Activated naive CD4-positive, alpha-beta T cell treated with Interleukin-2 at 50 U/mL for 16 hours (primary cell): ENCODE measurements around the gene HOXD1.

Experiments
- DNase-seq: peaks from one replicate; pipeline ENCODE4 v3.0.0-alpha.2; 2020

Gene HOXD1

DNA sequence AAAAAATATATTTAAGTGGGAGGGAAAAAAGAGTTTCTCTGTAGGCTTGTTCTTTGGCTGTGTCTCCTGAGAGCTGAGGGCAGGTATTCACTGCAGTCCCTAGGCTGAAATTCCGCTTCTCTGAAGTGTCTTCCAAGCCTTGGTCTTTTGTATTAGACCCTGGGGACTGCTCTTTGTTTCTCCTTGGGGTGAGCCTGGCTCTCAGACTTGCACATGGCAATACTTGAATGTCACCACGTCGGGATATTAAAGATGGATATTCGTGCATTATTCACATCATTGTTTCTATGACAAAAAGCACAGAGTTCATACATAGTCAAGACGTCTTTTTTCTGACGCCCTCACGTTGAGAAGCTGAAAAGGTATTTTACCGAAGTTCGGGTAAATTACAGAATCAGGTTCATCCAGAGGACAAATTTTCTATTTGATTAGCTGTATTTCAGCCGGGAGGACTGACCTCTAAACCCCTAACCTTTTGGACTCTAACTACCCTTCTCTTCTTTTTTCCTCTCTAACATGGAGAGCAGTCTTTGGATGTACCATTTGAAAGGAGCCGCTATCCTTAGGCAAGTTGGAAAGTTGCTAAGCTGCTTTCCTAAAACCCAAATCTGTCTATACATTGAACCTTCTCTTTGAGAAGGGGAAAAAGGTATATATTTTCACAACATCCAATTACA lies 33.8 kb upstream of the HOXD1 start:
- no peak for DNase-seq

DNA sequence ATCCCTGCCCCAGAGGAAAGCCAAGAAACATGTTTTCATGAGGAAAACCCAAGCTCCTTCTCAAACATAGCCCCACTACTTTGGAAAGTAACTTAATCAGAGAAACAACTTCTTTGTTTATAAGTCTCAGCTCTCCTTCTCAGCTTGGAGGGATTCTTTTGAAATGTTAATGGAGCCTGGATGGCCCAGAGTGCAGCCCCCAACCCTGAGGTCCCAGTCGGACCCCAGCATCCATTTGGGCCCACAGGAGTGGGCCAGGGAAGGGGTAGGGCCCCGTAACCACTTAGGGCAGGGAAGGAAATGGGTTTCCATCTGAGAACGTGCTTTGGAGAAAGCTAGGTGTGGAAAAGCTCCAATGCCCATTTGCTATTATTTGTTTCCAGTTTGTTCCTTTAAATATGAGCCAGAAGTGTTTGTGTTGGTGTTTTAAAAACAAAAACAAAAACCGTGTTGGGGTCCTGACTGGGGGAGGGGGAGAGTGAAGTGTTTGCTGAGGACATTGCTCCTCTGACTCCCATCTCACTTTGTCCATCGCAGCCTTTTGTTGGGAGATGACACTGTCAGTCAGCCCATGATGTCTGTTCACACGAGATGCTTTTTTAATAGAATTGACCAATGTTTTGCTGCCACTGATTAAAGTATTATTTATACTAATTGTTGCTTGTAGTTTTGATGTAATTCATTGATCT lies 33.0 kb upstream of the HOXD1 start:
- no peak for DNase-seq

DNA sequence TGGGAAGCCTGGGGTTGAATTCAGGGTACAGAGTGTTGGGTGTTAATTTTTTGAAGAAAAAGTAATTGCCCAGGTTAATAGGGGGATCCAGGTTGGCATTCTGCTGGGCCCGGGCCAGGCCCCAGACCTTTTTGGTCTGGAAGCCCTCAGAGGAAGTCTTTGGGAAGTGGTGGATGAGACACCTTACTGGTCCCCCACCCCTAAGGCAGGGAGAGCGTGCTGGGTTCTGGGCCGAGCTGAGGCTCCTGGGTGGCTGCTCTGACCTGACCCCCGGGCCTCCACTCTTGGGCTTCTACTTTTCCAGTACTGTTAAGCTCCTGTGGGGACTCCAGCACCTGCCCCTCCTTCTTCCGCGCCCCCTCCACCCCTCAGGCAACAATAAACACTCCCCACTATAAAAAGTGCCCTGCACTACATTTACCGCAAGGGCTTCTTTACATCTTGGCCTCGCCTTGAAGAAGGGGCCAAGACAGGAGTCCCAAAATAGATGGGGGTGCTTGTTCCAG lies 32.1 kb upstream of the HOXD1 start:
- no peak for DNase-seq

DNA sequence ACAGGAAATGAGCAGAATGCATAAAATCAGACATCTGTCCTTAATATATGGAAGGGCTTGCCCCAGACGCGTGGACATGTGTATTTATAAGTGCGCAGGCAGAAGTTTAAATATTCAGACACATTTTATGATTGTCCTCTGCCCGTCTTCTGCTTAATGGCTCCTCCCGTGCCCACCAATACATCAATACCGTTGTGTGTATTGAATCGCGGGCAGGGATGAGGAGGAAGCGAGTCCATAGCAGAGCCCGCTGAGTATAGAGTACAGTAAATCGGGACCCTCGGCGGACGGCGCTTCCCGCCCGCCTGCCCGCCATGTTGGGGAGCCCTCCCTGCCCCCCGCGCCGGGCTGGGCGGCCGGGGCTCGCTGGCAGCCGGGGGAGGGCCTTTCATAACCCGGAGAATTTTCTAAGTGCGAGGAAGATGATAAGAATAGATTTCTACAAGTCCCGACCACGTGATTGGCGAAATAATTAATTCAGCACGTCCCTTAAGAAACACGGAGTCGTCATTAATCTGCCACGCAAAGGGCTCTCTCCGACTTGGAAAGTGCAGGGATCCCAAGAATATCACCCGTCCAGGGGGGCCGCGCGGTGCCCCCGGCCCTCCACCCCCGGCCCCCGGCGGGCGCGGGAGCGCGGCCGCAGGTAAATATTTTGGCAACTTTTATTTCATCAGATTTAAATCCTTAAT lies 31.5 kb upstream of the HOXD1 start, which contains the start of gene HOXD3:
TSS of gene HOXD3 (plus strand) at position 501 of the 692 bp plus-strand sequence. CDS start 11,808 bp downstream, outside the sequence.
- no peak for DNase-seq

DNA sequence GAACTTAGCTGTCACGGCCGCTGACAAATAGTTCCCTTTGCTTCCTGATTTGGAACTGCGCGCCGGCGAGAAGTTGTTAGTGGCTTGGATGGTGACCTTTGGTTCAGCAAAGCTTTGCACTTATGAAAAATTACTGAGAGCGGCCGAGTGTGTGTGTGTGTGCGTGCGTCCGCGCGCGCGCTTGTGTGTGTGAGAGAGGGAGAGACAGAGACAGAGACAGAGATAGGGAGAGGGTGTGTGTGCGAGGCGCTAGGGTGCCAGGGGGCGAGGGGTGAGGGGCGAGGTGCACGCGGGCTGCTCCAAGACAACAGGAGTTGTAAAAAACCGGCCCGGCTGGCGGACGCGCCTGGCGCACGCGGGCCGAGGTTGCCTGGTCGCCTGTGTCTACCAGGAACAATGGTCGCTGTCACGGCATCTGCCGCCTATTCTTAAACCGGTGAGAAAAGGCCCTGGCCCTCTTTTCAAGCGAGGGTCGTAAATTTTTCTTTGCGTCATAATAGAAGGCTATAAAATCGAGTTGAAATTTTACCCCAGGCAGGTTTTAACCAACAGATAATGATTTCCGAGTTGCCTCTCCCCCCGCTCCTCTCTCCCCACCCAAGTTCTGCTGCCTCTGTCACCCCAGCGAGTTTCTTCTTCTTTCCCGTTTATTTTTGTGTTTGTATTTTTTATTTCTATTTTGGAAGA lies 30.8 kb upstream of the HOXD1 start:
- no peak for DNase-seq

DNA sequence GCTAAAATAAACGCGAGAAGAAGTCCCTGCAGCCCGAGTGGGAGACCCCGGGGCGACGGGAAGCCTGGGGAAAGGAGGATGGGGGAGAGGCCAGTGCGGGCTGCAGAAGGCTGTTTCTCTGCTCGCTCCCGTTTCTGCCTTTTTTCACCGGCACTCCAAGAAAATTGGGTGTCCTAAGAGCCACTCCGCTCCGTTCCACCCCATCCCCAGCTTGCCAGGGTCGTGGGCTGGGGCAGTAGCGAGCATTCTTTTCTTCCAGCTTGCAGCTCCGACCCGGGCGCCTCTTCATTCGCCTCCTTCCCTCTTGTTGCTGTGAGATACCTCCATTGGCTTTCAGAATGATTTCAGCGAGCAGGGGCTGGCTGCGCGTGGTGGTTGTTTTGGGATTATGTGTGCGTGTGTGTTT lies 30.3 kb upstream of the HOXD1 start:
- DNase-seq, result no peak

DNA sequence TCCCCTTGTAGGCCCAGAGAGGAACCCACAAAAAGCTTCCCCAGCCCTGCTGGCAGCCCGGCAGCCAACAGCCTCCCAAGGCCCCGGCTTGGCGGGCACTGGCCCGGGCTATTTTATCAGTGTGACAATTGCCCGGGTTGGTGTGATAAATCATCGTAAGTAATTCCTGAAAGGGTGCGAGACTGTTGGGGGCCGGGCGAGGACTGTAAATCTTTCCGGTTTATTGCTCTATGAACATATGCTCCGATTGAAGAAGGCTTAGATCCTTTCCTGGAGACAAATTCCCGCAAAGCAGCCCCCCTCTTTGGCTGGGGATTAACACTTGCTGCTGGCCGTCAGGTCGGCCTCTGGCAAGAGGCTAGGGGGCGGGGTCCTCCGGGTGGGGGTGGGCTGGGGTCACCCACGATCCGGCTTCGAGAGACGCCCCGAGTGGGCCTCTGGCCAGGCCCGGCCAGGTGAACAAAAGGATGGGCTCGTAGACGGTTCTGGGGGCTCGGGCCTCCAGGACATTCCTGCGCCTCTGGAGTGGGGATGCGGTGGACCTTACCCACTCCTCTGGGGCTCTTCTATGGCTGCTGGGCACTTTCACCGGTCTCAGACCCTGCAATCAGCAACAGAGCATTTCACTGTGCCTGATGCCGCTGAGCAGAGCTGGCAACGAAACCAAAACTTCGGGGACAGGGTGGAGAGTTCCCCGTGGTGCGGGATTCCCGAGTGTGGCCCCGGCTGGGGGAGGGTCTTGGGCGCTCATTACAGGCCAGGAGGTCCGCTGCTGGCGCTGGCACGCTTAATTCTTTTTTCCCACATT lies 29.4 kb upstream of the HOXD1 start:
- DNase-seq, result no peak

DNA sequence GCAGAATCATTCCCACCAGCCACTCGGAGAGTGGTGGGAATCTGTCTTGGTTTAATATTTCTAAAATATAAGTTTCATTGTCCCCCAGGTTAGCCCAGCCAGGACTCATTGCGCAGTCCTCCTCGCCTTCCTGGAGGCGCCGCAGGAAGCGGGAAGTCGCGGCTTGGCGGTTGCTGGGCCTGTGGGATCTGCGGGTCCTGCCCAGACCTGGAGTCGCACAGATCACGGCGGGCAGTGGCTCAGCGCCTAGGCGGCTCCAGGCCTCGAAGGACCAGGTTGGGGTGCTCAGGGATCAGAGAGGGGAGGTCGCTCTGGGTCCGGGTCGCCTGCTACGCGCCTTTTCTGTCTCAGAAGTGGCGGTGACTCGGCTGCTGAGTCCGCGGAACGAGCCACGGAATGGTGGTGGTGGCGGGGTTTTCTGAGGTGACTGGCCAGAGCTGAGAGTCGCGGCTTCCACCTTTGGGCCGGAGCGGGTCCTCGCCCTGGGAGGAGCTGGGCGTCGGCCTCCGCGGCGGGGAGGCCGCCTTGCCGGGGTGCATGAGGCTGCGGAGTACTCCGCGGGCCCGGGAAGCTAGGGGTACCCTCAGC lies 28.7 kb upstream of the HOXD1 start:
- no peak for DNase-seq

DNA sequence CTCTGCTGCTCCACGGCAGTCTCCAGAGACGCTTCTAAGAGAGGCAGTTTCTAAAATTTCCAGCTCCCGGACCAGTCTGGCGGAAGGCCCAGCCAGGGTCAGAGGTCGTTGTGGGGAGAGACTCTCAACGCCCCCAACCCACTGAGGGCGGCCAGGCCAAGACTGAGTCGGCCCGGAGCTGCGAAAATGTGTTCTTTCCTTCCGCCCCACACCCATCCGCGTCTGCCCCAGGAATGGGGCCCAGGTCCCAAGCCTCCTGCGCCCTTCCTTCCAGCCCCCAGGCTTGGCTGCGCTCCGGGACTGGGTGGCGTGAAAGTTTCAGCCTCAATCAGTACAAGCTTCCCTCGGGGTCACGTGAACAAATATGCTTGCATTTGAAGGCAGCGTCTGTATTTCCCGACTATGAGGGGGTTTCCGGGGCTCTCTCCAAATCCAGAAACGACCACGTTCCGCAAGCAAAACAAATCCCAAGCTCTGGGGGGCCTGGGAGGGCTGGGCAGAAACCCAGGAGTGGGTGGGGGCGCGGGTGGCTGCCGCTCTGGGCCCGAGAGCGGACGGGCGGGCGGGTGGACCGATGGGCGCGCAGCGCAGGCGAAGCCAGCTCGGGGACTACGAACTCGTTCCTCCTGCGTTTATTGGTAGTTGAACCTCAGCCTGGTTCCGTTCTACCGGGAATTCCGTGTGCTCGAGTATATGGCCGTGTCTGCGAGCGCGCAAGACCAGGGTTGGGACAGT lies 28.1 kb upstream of the HOXD1 start:
- no peak for DNase-seq

DNA sequence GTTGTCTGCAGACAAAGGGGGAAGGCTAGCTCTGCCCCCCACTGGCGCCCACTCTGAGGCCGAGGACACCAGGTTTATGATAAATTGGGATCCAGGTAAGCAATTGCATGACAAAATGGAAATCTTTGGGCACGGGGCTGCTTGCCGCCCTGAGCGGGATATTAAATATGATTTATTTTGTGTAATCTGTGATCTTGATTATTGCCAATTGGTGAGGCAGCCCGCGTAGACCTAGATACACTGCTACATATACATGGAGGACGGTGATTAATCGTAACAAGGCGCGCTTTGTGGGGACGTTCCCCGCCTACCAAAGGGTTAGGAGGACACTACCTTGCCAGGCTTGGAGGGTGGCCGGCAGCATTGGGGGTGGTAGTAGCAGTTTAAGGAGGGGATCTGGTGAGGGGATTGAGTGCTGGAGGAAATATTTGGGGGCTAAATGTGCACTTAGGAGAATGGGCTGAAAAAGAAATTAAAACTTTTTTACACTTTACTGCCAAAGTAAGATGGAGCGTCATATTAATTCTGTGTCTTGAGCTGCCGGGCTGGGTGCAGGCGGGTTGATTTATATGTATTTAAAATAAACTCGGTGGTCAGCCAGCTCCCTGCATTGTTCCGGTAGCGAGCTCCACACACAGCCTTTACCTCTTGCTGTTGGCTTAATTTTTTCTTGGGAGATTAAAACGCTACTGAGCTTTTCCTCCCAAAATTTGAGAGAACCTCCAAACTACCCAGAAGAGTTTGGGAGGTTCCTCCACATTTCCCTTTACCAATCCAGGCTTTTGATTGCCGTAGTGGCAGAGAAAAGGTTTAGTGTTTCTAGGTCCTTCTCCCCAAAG lies 27.3 kb upstream of the HOXD1 start:
- no peak for DNase-seq

DNA sequence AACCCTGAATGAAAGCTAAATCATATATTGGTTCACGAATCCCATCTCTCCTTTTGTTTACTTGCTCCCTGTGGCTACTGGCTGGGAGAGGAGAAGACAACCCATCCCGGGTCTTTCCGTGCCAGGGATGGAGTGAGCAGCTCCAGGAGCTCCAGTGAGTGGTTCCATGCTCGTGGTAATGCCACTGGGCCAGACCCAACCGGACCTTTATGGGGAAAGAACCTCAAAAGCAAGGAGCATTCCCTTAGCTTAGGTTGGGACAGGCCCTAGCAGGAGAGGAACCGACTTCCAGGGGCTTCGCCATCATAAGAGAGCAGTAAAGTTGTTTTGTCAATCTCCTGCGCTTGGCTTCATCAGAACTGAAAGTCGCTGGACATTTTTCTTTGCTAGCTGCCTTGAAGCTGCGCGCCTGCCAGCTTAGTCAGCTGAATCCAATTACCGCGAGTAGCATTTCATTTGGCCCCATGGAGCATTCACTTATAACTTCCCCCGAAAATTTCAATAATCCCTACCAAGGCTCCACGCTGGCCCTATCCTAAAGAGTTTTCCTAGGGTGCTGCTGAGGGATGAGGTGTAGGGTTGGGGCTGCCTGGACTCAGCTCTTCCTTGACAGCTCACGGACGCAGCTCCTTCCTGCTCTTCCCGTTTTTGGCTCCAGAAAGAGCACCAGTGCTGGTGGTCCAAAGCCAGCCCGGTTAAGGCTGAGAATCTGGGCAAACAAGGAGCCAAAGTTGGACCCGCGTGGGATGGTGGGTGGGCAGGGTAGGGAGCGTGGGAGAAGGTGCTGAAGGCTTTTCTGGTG lies 26.4 kb upstream of the HOXD1 start:
- no peak for DNase-seq

DNA sequence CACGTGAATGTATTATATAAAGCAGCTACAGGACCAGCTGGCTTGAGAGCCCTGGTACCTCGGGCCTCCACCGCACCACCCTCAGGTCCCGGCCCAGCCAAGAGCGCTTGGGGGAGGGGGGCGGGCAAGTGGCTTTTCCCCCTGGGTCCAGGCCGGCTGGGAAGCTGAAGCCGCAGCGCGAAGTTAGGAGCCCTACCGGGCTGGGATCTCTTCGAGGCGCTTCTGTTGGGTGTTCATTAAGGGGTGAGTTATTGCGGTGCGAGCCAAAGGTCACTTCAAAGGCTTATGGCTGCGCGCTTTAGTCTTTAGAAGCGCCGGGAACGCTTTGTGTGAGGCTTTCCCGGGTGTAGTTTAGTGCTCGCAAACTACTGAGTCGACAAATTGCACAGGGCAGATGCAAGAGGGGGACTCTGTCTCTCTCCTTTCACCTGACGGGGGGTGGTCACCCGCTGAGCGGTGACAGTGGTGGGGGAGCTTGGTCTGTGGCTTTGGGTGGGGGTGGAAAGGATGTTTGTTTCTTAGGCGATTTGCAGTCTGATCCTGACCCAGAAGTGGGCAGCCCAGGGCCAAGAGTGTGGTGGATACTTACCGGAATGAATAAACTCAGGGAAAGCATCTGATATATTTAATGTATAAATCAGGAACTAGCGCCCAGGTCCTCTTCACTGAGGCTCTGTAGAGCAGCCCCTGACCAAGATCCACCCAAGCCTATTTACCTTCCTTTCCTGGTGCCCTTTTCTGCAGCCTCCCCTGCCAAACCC lies 25.4 kb upstream of the HOXD1 start:
- DNase-seq, result no peak

DNA sequence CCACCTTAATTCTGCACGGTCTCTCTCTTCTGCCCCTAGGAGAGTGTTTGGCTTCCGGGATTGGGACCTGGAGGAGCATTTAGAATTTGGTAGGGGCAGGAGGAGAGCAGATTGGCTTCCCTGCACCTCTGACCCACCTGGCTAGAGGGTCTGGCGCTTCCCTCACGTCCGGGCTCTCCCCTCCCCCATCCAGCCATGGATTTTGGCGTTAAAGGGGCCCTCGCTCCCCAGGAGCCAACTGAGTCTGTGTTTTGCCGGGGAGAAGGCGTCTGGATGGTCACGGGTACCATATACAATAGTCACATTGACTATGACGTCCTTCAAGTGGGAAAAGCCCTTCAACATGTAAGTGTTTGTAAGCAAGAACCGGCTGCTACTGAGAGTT lies 24.8 kb upstream of the HOXD1 start:
- DNase-seq, result no peak

DNA sequence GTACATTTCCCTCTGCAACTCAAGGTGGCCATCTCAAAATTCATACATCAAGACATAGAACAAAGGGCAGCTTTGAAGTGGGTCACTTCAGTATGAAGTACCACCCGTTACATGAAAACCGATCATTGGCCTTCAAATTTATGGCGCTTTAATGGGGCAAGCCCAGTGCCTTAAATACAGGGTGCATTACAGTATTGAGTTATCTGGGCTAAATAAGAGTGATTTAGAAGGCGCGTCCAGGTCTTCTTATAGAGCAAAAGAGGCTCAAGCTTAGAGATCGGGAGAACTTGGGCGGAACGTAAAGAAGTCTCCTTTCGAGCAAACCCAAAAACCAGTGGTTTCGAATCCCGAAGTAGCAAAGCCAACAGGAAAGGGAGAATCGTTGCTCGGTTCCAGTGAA lies 24.3 kb upstream of the HOXD1 start:
- no peak for DNase-seq

DNA sequence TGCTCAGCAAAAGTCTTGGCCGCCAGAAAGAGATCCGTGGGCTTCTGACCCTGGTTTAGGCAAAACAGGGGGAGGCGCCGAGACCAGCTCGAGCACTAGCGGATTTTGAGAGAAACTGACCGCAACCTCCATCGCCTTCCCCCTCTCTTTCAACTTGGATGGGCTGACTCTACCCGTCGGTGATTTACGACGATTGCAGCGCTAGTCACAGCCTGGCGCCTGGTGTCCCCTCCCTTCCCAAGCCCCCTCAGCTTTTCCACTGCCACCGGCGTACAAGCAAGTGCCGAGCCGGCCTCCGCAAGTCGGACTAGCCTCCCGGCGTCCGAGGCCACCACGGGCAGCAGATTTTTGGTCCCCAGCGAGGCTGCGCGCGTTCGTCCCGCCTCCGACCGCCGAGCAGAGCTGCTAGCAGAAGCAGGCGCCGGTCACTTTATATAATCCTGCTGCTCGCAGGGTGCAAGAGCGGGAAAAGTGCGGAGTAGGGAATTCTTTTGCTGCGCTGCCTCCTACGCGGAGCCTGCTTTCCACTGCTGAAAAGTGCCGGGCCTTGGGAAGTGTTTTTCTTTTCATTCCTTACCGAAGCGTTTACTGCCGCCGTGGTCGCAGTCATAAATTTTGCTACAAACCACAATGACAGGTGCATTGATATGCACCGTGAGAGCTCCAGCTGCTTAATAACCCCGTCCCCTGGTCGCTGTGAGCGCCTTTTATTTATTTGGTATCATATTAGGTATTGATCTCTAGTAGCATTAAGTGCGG lies 23.7 kb upstream of the HOXD1 start:
- DNase-seq, result no peak

DNA sequence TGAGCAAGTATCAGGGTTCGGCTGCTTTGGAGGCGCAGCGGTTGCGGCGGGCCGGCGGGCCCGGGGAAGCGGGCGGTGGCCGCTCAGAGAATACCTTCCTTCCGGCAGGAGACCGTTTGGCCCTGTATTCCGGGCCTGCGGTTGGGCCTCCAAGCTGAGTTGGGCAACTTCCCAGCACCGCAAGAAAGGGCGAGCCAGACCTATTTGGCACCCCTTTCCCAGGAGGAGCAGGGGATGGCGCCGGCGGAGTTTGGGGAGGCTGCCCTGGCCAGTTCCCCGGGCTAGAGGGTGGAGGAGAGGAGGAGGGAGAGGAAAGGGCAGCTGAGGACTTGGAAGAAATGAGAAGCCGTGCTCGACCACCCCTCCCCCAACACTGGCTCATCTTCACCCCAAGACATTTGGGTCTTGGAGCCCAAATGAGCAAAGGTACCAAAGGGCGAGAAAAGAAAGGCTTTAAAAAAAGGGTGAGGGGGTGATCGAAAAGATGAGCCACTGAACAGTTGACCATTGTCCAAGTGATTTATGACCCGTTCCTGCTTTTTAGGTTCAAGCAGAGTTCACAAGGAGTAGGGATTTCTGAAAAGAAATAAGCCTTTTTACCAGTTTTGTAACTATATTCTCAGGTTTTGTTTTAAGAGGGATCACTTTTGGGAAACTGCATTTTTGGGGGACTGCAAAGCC lies 23.0 kb upstream of the HOXD1 start:
- no peak for DNase-seq

DNA sequence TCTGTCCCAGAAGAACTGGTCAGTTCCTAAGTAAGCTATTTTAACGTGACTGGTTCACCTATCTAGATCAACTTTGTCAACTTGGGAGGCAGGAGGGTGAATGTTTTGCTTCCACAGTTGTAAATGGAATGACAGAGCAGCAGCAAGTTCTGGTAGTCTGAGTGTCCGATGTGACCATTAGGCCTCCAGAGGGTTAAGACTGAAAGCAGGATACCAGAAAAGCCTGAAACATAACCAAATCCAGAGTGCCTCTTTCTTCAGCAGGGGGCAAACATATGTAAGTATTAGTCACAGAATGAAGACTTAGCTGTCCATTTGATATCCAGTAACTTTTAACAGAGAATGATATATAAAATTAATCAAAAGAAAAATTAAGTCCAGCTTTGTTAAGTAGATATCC lies 22.2 kb upstream of the HOXD1 start:
- no peak for DNase-seq
